GM12872 (cell line): ENCODE results near the gene SV2B.

Experiments used
- TF ChIP-seq, protein P1 (sequence below): IDR thresholded peaks from 3 replicates; pipeline ENCODE4 v1.5.1; 2011; ENCODE audit warnings: low read depth, mild to moderate bottlenecking, low read length, moderate library complexity; ENCODE audit not compliant: insufficient read depth

SV2B gene

DNA sequence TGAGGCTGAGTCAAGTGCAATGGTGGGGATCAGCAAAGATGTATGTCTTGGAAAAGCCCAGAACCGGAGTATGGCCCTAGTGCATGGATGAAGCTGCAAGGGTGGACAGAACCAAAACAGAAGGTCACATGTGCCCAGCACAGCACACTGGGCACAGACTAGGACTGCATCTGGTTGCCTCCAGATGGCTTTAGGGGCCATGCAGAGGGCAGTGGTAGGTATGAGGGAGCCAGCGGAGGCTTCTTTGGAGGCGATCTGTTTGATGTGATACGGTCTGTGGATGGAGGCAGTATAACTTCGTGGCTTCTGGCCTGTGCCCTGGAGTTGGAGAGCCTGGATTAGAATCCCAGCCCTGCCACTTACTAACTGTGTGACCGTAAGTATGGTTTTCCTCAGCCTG lies 29.4 kb downstream of the SV2B start:
- TF ChIP-seq, protein P1, sequence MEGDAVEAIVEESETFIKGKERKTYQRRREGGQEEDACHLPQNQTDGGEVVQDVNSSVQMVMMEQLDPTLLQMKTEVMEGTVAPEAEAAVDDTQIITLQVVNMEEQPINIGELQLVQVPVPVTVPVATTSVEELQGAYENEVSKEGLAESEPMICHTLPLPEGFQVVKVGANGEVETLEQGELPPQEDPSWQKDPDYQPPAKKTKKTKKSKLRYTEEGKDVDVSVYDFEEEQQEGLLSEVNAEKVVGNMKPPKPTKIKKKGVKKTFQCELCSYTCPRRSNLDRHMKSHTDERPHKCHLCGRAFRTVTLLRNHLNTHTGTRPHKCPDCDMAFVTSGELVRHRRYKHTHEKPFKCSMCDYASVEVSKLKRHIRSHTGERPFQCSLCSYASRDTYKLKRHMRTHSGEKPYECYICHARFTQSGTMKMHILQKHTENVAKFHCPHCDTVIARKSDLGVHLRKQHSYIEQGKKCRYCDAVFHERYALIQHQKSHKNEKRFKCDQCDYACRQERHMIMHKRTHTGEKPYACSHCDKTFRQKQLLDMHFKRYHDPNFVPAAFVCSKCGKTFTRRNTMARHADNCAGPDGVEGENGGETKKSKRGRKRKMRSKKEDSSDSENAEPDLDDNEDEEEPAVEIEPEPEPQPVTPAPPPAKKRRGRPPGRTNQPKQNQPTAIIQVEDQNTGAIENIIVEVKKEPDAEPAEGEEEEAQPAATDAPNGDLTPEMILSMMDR = no peak

DNA sequence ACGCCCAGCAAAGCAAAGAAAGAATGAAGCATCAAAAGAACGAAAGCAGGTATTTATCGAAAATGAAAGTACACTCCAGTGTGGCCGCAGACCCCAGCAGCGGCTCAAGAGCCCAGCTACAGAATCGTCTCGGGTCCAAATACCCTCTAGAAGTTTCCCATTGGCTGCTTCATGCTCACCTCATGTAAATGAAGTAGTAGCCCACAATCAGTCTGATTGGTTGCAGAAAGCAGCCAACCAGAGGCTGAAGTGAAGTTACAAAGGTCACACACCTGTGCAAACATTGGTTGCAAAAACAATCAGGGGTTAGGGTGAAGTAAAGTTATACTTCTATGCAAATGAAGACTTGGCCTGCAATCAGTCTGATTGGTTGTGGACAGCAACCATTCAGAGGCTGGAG lies 32.0 kb downstream of the SV2B start:
- TF ChIP-seq, protein P1 = no peak

DNA sequence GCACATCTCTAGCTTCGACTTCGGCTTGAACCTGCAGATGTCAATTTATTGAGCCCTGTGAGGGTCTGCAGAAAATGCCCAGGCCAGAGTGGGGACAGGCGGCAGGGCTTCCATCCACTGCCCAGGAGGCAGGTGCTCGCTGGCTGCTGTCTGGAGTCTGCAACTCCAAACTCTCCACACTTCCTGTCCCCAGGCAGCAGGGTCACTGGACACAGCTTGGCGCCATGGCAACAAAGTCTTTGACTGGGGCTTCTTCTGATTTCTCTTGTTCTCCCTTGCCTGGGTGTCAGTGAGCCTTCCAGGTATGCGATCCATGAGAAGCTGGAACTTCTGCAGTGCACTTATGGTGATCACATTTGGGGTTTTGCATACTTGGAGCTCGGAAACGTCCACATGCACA lies 33.5 kb downstream of the SV2B start:
- TF ChIP-seq, protein P1 = no peak

DNA sequence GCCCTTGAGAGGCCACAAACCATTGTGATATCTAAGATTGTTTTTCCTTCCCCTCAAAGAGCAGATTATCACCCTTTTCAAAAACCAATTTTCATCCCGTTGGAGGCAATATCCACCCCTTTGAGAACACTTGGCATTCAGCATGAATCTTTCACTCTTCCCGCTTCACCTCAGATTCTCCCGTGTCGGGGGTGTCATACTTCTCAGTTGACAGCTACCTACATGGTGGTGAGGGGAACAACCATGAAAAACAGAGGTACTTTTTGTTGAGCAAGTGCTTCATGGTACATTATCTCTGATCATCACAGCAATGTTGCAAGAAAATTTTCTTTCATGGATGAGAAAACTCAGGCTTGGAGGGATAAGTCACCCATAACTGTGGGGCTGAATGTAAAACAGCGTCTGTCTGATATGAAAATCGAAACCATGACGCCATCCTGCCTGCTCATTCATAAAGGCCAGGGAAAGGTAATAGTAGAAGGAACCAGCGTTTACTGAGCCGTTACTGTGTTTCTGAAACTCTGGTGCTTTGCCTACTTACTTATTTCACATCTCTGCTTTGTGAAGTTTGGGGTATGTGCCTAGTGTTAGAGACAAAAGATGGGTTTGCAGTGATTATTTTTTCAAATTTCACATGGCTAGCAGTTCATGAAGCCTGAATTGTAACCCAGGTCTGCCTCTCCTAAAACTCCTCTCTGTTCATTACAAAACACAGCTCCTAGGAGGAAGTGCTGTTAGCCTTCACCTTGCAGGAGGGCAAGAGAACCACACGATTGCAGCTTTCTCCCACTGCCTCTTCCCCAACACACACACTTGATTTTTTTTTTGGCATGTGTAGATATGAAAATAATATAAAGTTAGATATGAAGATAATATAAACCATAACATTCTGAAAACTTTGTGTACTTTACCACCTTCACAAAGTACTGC lies 35.4 kb downstream of the SV2B start:
- TF ChIP-seq, protein P1 = no peak

DNA sequence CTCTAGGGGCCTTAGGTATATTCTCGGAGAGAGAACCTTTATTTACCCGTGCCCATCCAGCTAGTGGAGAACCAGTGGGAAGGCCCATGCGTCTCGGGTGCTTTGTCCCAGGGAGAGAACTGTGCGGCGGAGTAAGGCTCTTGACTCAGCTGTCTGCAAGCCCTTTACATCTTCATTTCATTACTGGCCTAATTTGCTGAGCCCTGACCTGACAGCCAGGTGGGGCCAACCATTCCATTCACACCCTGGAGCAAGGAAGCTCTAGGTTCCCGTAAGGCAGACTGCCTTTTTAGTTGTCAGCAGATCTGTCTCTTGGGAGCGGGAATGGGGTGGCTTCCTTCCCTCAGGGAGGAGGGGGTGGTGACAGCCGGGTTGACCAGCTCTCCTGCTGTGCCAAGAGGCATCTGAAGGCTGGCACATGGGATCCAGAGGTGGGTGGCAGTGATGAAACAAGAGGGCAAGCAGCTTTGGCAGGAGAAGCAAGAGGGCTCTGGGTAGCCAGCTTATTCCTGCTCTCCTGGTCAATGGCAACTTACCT lies 36.4 kb downstream of the SV2B start:
- TF ChIP-seq, protein P1 = no peak

DNA sequence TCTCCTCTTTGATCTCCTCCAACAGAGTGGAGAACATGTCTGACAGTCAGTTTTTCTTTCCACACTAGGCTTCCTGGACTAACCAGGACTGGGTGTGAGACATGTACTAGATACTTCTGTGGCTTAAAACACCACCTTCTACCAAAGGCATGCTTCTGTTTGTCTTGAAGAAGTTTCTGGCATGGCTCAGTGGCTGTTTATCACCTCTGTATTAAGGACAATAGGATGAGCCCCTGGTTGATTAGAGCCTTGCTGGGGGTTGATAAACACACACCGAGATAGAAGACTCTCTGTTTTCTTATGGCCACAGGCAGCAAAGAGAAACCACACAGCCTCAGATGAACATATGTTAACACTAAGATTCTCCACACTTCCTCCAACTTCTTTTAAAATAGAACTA lies 40.5 kb downstream of the SV2B start:
- TF ChIP-seq, protein P1 = no peak

DNA sequence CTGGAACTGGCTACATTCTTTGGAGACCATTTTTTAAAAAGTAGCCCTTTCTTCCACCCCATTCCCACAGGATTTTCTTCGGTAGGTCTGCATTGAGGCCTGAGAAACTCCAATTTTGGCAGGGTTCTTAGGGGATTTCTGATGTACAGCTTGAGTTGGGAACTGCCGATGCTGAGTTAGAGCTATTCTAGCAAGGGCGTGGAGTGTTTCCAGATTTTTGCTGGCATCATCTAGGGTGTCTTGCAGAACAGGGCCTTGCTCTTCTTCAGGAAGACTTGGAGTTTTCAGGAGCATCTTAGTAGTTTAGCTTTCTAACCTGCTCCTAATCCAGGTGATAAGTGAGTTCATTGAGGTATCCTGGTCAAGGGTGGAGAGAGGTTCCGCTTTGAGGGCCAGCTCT lies 41.0 kb downstream of the SV2B start:
- TF ChIP-seq, protein P1 = no peak
